ENCODE data around the gene TUBB4A. TPM values are rescaled to one million over a fixed set of nuclear protein-coding genes. Genes with fewer than 3 reads are reported as not detected.

Gene TUBB4A
- total and polyA plus RNA-seq, 2 of the 8 experiments (the other 6 are each of a cell fraction or from before 2014, with no cell fraction given): 16.8 to 30.4 TPM

DNA sequence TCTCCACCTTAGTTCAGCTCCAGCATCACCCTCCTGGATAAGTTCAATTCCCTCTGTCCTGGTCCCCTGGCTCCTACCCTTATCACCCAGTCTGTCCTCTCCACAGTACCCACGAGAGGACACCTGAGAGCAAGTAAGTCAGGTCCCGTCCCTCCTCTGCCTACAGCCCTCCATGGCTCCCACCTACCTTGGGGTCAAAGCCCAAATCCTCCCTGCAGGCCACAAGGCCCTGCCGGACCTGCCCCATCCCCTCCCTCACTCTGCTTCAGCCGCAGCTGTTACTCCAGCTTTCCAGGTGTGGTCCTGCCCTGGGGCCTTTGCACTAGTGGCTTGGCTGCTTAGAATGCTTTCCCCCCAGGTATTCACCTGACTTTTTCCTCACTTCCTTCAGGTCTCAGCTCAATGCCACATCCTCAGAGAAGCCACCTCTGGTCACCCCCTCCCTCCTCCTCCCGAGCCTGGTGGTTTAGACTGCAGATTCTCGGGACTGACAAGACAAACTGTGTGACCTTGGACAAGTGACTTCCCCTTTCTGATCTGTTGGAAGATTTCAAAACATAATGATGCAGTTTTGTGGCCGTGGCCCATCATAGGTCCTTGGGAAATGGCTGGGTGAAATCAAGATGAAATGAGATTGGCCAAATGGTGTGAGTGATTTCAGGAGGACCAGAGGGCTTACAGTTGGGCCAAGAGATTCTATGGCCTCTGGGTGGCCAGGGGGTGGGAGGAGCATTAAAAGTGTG lies 3.6 kb downstream of the TUBB4A start:
- no peak overlapping the region for H4K91ac ChIP-seq (replicated peaks; ENCODE audit: insufficient read length, low read length)
- 90% methylated on average over 6 of the region's 7 CpGs; no CpG with 5 or more reads in 1 of the 2 experiments for WGBS, 2 experiments (ENCODE audit: extremely low coverage in 1 of 2, insufficient coverage in 1 of 2, insufficient read length in 1 of 2, insufficient replicate concordance in 2 of 2, low coverage in 1 of 2, low lambda C conversion rate in 2 of 2, missing lambda C conversion rate in 1 of 2)
- no peaks in the 10 kb centered on the region for H4K20me1 ChIP-seq (replicated peaks in 1 of 2; ENCODE audit: control insufficient read depth in 1 of 2, insufficient read depth in 2 of 2, low read length in 2 of 2)
- H3K79me1 ChIP-seq (ENCODE audit: low read depth, low read length): no peaks in the 10 kb centered on the region
- no peak overlapping the region for H4K5ac ChIP-seq (ENCODE audit: insufficient read length, low read depth, low read length)
- H2BK15ac ChIP-seq (ENCODE audit: low read length): no peak overlapping the region
- H2AK5ac ChIP-seq (ENCODE audit: low read depth, low read length): no peak overlapping the region
- peaks cover 0 to 10% (median 7%) of the 10 kb centered on the region in 4 experiments; a peak in 5 of 7 replicates for H3K4me1 ChIP-seq (replicated peaks in 1 of 4; ENCODE audit: control insufficient read depth in 3 of 4, insufficient read depth in 4 of 4, low read length in 3 of 4)
- no peak overlapping the region for H3K4me3 ChIP-seq (ENCODE audit: extremely low read depth in 1 of 4, insufficient read depth in 2 of 4, low read depth in 3 of 4, low read length in 4 of 4)
- peaks cover 0 to 8% (median 7%) of the 10 kb centered on the region in 4 experiments; a peak in 4 of 7 replicates for H3K27me3 ChIP-seq (replicated peaks in 1 of 4; ENCODE audit: control insufficient read depth in 3 of 4, extremely low read depth in 1 of 4, insufficient read depth in 3 of 4, low read length in 3 of 4)
- no peak overlapping the region for H3K23ac ChIP-seq (ENCODE audit: insufficient read length)
- H4K8ac ChIP-seq (ENCODE audit: extremely low read depth, insufficient read depth, low read length): no peak overlapping the region; the same call in 1 of the 2 replicates
- DNase-seq (ENCODE audit: low read depth in 1 of 2, low spot score in 2 of 2): no peak
- no peaks in the 10 kb centered on the region for H3K9me3 ChIP-seq (ENCODE audit: insufficient read depth in 2 of 2, low read depth in 1 of 2, low read length in 1 of 2)
- ChIA-PET POLR2A (ENCODE audit: partially characterized antibody) (interaction anchor here (1.1 to 1.6 kb wide), 2 partner anchors 9 to 11 kb away, joined by 3 to 6 read pairs; no protein-coding TSS in a partner anchor), CTCF (ENCODE audit: partially characterized antibody) (interaction anchor here (0.8 to 1.5 kb wide), 2 partner anchors 11 to 16 kb away, joined by 3 to 6 read pairs; no protein-coding TSS in a partner anchor)
- H3K4ac ChIP-seq (replicated peaks; ENCODE audit: insufficient read length, low read depth, low read length): no peak overlapping the region
- TF ChIP-seq HDAC6 (IDR thresholded peaks at IDR 0.05; ENCODE audit: low read depth, low read length): no peak
- TF ChIP-seq KDM1A (IDR thresholded peaks at IDR 0.05; ENCODE audit: borderline replicate concordance, low read length): peak; percentile 65; the same call in 1 of the 2 replicates
- FAIRE-seq: no peak
- no peak overlapping the region for H2BK120ac ChIP-seq (replicated peaks; ENCODE audit: low read depth, low read length)
- no peak overlapping the region for H3K4me2 ChIP-seq (ENCODE audit: insufficient read depth in 1 of 2, low read depth in 2 of 2, low read length in 2 of 2)
- H3K79me2 ChIP-seq (ENCODE audit: control insufficient read depth in 1 of 2, insufficient read depth in 2 of 2, low read length in 2 of 2): no peaks in the 10 kb centered on the region
- no peak overlapping the region for H3K14ac ChIP-seq (ENCODE audit: insufficient read length)
- no peak overlapping the region for H2BK20ac ChIP-seq (ENCODE audit: low read length)
- H3K56ac ChIP-seq (replicated peaks; ENCODE audit: insufficient read length, low read depth, low read length): no peak overlapping the region
- H3K23me2 ChIP-seq (ENCODE audit: low read depth, low read length): peaks cover 10% of the 10 kb centered on the region
- H2BK12ac ChIP-seq (ENCODE audit: low read depth, low read length): no peak overlapping the region
- no peak overlapping the region for H2BK5ac ChIP-seq (ENCODE audit: low read depth, low read length)
- no peak overlapping the region for H3K9ac ChIP-seq (replicated peaks in 1 of 4; ENCODE audit: extremely low read depth in 1 of 4, low read depth in 3 of 4, low read length in 3 of 4)
- no peak overlapping the region for H3K27ac ChIP-seq (ENCODE audit: low read depth, low read length)
- H3K18ac ChIP-seq (ENCODE audit: extremely low read depth, low read length): no peak overlapping the region
- peaks cover 0 to 5% (median under 1%) of the 10 kb centered on the region in 4 experiments; a peak in 1 of 8 replicates for H3K36me3 ChIP-seq (ENCODE audit: control insufficient read depth in 2 of 4, insufficient read depth in 4 of 4, low read length in 3 of 4)
- H2AFZ ChIP-seq (ENCODE audit: low read length): no peak overlapping the region

Measured in H1 (cell line).